IMR-90 (cell line): Measurements from ENCODE around the gene GSPT2. TPM values are rescaled to one million over a fixed set of nuclear protein-coding genes. Genes with fewer than 3 reads are reported as not detected.

Experiments
- ATAC-seq: fragments of 200-7000 bp; cut with Tn5 transposase; 2 replicates; pipeline ENCODE4 v1.9.1; 2020; ENCODE audit warnings: low read depth, mild to moderate bottlenecking, moderate library complexity
- BruUV-seq: library from RNA; stranded (reverse); fragments of 400-500 nt; replicated peaks from 2 replicates; lab custom pipeline; 2021; lab: Mats Ljungman, UMichigan
- CTCF ChIA-PET: fragments of 300-600 bp; formaldehyde crosslinking; extraction: SDS; loops from one replicate; lab custom pipeline; 2021; ENCODE audit warnings: antibody characterized with exemption; lab: Yijun Ruan, JAX
- POLR2A ChIA-PET: fragments of 300-600 bp; sonication (Branson Sonifier 250); formaldehyde crosslinking; loops from one replicate; lab custom pipeline; 2022; ENCODE audit warnings: antibody characterized with exemption; ENCODE audit not compliant: unreplicated experiment; lab: Charles Lee
- DNase-seq: peaks from one replicate; pipeline ENCODE4 v3.0.0; 2013
- H2AFZ ChIP-seq: replicated peaks from 2 replicates; pipeline ENCODE3; 2013; ENCODE audit warnings: low read length, mild to moderate bottlenecking; ENCODE audit not compliant: poor library complexity
- H2AK5ac ChIP-seq: 2 replicates; pipeline ENCODE4 v1.6.1; 2013; ENCODE audit warnings: low read depth, low read length, inconsistent platforms
- H2AK9ac ChIP-seq: replicated peaks from 2 replicates; pipeline ENCODE3; 2013; ENCODE audit warnings: mild to moderate bottlenecking, low read depth, low read length, moderate library complexity; ENCODE audit not compliant: poor library complexity
- H2BK120ac ChIP-seq: 2 replicates; pipeline ENCODE4 v1.6.1; 2013; ENCODE audit warnings: low read depth, low read length, inconsistent platforms
- H2BK15ac ChIP-seq: 3 replicates; pipeline ENCODE4 v1.6.1; 2013; ENCODE audit warnings: low read depth, low read length, inconsistent platforms
- H2BK20ac ChIP-seq: 2 replicates; pipeline ENCODE4 v1.6.1; 2013; ENCODE audit warnings: low read depth, mild to moderate bottlenecking, inconsistent platforms, low read length, moderate library complexity
- H2BK5ac ChIP-seq: 2 replicates; pipeline ENCODE4 v1.6.1; 2013; ENCODE audit warnings: mild to moderate bottlenecking, low read depth, low read length, inconsistent platforms; ENCODE audit not compliant: poor library complexity, severe bottlenecking
- H3K14ac ChIP-seq: replicated peaks from 2 replicates; pipeline ENCODE4 v1.6.1; 2013; ENCODE audit warnings: low read depth, low read length, inconsistent platforms
- H3K18ac ChIP-seq: 2 replicates; pipeline ENCODE4 v1.6.1; 2013; ENCODE audit warnings: low read depth, low read length, control low read depth
- H3K23ac ChIP-seq: 2 replicates; pipeline ENCODE4 v1.6.1; 2013; ENCODE audit warnings: low read depth, low read length, inconsistent platforms
- H3K27ac ChIP-seq: 2 replicates; pipeline ENCODE4 v1.5.1; 2013; ENCODE audit warnings: mild to moderate bottlenecking, control low read depth, low read length; ENCODE audit not compliant: insufficient read depth
- H3K27me3 ChIP-seq: 2 replicates; pipeline ENCODE4 v1.6.1; 2013; ENCODE audit warnings: low read length; ENCODE audit not compliant: control insufficient read depth, insufficient read depth
- H3K36me3 ChIP-seq: 2 replicates; pipeline ENCODE4 v1.6.1; 2013; ENCODE audit warnings: low read length, mixed read lengths; ENCODE audit not compliant: control insufficient read depth, insufficient read depth
- H3K4ac ChIP-seq: 2 replicates; pipeline ENCODE4 v1.6.1; 2013; ENCODE audit warnings: low read depth, low read length, inconsistent platforms
- H3K4me1 ChIP-seq: 2 replicates; pipeline ENCODE4 v1.6.1; 2013; ENCODE audit warnings: low read length, mixed read lengths; ENCODE audit not compliant: control insufficient read depth, insufficient read depth
- H3K4me2 ChIP-seq: 2 replicates; pipeline ENCODE4 v1.6.1; 2013; ENCODE audit warnings: low read depth, mild to moderate bottlenecking, control low read depth, low read length, moderate library complexity
- H3K4me3 ChIP-seq: 2 replicates; pipeline ENCODE4 v1.5.1; 2013; ENCODE audit warnings: low read depth, mild to moderate bottlenecking, control low read depth, low read length, moderate library complexity; ENCODE audit not compliant: insufficient read depth
- H3K56ac ChIP-seq: 2 replicates; pipeline ENCODE4 v1.6.1; 2013; ENCODE audit warnings: low read length, inconsistent platforms; ENCODE audit not compliant: insufficient read depth; ENCODE audit errors: extremely low read depth
- H3K79me1 ChIP-seq, 2 experiments: 2 replicates each; pipeline ENCODE4 v1.6.1; 2013; ENCODE audit warnings: low read length in 2 of 2, inconsistent platforms in 1 of 2, low read depth in 1 of 2
- H3K9ac ChIP-seq: 2 replicates; pipeline ENCODE4 v1.6.1; 2013; ENCODE audit warnings: low read depth, low read length, control low read depth
- H3K9me1 ChIP-seq: 2 replicates; pipeline ENCODE4 v1.6.1; 2013; ENCODE audit warnings: low read length, inconsistent platforms; ENCODE audit not compliant: insufficient read depth
- H3K9me3 ChIP-seq: 2 replicates; pipeline ENCODE4 v1.6.1; 2013; ENCODE audit warnings: low read length; ENCODE audit not compliant: control insufficient read depth, insufficient read depth
- H4K20me1 ChIP-seq: 2 replicates; pipeline ENCODE4 v1.6.1; 2013; ENCODE audit warnings: low read length, inconsistent platforms; ENCODE audit not compliant: insufficient read depth
- H4K5ac ChIP-seq: 2 replicates; pipeline ENCODE4 v1.6.1; 2013; ENCODE audit warnings: mild to moderate bottlenecking, low read depth, low read length, control low read depth
- H4K8ac ChIP-seq, 2 experiments: 2 replicates each; pipeline ENCODE4 v1.6.1; 2013; ENCODE audit warnings: low read depth in 2 of 2, low read length in 2 of 2, control low read depth in 1 of 2, inconsistent platforms in 1 of 2
- H4K91ac ChIP-seq: 2 replicates; pipeline ENCODE4 v1.6.1; 2013; ENCODE audit warnings: low read depth, low read length, inconsistent platforms; ENCODE audit not compliant: insufficient read depth
- BHLHE40 ChIP-seq: fragments of 150-350 bp; IDR thresholded peaks from 2 replicates; pipeline ENCODE4 v1.6.1; 2016; ENCODE audit warnings: mild to moderate bottlenecking, low read depth, low read length
- dilution Hi-C: fragments of 300-500 bp; cut with HindIII; formaldehyde crosslinking; loops from one replicate; pipeline ENCODE4 v1.14.3; 2018; ENCODE audit warnings: low sequenced_read_pairs; ENCODE audit not compliant: unreplicated experiment
- in situ Hi-C: fragments of 300-500 bp; cut with MboI; formaldehyde crosslinking; loops from 3 replicates; pipeline ENCODE4 v1.14.3; 2019; ENCODE audit warnings: low sequenced_read_pairs, inconsistent platforms, mixed read lengths
- intact Hi-C: fragments of 100-400 bp; cut with micrococcal nuclease; formaldehyde crosslinking; loops from 2 replicates; pipeline ENCODE4 v1.10.0; 2022
- polyA plus RNA-seq, 3 experiments: library from polyadenylated mRNA; depleted of rRNA; stranded (reverse); fragments of >200 nt; gene quantifications; 2 replicates each; pipeline ENCODE4 v1.2.3, GENCODE V29; 2012; ENCODE audit warnings: low replicate concordance in 1 of 3
- total RNA-seq: library from RNA; depleted of rRNA; stranded (reverse); fragments of >200 nt; gene quantifications from 2 replicates; pipeline ENCODE4 v1.2.3, GENCODE V29; 2012

GSPT2 gene
- total and polyA plus RNA-seq, 2 of the 4 experiments (the other 2 are of a cell fraction): 5.4 to 5.9 TPM

DNA sequence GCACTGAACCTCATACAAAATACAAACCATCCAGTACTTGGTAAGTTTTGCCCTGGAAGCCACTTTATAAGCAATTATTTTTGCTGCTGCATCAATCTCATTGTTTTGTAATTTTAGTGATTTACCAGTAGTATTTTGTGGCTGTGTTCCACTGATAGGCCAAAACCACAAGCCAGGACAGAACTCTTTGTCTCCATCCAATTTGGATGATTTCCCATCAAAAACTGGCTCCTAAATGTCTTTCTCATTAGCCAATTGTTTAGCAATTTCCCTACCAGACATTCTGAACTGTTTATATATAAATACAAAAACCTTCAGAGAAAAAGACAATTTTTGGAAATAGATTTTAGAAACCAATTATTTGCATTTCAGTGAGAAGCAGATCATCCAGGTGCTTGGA lies 4.4 kb downstream of the GSPT2 start:
- H2BK20ac ChIP-seq: no peak overlapping the region
- 0 out of 2 replicates have a peak, but pooled peaks cover 3% of the 10 kb centered on the region for H3K9me1 ChIP-seq
- no peak overlapping the region for H2AK5ac ChIP-seq
- H3K27ac ChIP-seq: no peak overlapping the region
- H4K91ac ChIP-seq: no peak overlapping the region
- no peaks in the 10 kb centered on the region for H3K4me1 ChIP-seq
- 0 out of 2 replicates have a peak, but pooled peaks cover 4% of the 10 kb centered on the region for H4K20me1 ChIP-seq
- no peak overlapping the region for H3K18ac ChIP-seq
- peaks cover 5 to 7% of the 10 kb centered on the region in 2 experiments; a peak in 1 of 4 replicates for H3K79me1 ChIP-seq
- H3K23ac ChIP-seq: no peak overlapping the region
- no peak for TF ChIP-seq BHLHE40
- DNase-seq: no peak
- H3K4ac ChIP-seq: no peak overlapping the region
- H3K4me2 ChIP-seq: no peak overlapping the region
- ChIA-PET CTCF (no interaction called here), POLR2A (no interaction called here)
- H3K9ac ChIP-seq: no peak overlapping the region
- no peaks in the 10 kb centered on the region for H3K9me3 ChIP-seq
- H2BK5ac ChIP-seq: no peak overlapping the region
- in situ Hi-C loops: no loop called here
- no peaks in the 10 kb centered on the region for H3K36me3 ChIP-seq
- no peak overlapping the region for H2AFZ ChIP-seq
- H2BK120ac ChIP-seq: no peak overlapping the region
- H2AK9ac ChIP-seq: no peak overlapping the region
- H4K5ac ChIP-seq: no peak overlapping the region
- dilution Hi-C loops: no loop called here
- intact Hi-C loops: no loop called here
- H3K4me3 ChIP-seq: no peak overlapping the region
- H4K8ac ChIP-seq: no peak overlapping the region
- no peak for ATAC-seq
- H3K14ac ChIP-seq: no peak overlapping the region
- peaks cover 2% of the 10 kb centered on the region; the same call in 1 of the 2 replicates for H3K27me3 ChIP-seq
- no peak overlapping the region for H3K56ac ChIP-seq
- H2BK15ac ChIP-seq: no peak overlapping the region
- BruUV-seq: no TSS peak
